Measurements from ENCODE around the gene PPP1R14C. TPM values are rescaled to one million over a fixed set of nuclear protein-coding genes. Genes with fewer than 3 reads are reported as not detected.
A peak's percentile ranks its signal among the peaks of the same experiment; 100 is the strongest.

The PPP1R14C gene, protein sequence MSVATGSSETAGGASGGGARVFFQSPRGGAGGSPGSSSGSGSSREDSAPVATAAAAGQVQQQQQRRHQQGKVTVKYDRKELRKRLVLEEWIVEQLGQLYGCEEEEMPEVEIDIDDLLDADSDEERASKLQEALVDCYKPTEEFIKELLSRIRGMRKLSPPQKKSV
- total RNA-seq, result not detected

DNA sequence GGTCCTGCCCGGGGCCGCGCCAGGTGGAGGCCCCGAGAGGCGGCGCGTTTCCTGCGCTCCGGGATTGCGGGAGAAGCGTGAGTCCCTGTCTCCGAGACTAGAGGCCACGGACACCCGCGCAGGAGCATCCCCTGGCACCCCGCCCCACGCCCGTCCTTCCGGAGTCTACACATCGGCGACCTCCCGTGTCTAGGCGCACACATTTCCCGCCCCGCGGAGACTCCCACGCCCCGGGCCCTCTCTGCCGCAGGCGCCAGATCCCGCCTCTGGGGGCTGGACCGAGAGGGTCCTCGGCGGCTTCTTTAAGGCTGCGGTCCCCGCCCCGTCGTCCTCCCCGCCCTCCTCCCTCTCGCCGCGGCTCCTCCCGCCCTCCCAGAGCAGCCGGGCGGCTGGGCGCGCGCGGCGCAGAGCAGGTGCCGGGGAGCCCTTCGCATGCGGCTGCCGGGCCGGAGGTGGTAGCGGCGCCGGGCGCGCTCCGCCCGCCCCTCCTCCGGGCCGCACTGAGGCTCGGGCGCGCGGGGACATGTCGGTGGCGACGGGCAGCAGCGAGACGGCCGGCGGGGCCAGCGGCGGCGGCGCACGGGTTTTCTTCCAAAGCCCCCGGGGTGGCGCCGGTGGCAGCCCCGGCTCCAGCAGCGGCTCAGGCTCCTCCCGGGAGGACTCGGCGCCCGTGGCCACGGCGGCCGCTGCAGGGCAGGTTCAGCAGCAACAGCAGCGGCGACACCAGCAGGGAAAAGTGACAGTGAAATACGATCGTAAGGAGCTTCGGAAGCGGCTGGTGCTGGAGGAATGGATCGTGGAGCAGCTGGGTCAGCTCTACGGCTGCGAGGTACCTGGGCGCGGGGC lies at the start of gene PPP1R14C:
PPP1R14C (plus strand) TSS at position 375 of the 846 bp plus-strand sequence; CDS start at position 524, 149 bp downstream.
- H3K27ac Mint-ChIP-seq, result no peak within 1 kb of the TSS
- ATAC-seq (replicated peaks), result peak; percentile 43
- H3K4me3 Mint-ChIP-seq, result peak within 1 kb of the TSS; percentile 48
- H3K27me3 Mint-ChIP-seq, result peaks cover 62% of the 10 kb centered on the region
- no peaks in the 10 kb centered on the region for H3K9me3 Mint-ChIP-seq
- H3K4me1 Mint-ChIP-seq, result no peaks in the 10 kb centered on the region
- no peaks in the 10 kb centered on the region for H3K36me3 Mint-ChIP-seq (ENCODE audit: low read depth)

DNA sequence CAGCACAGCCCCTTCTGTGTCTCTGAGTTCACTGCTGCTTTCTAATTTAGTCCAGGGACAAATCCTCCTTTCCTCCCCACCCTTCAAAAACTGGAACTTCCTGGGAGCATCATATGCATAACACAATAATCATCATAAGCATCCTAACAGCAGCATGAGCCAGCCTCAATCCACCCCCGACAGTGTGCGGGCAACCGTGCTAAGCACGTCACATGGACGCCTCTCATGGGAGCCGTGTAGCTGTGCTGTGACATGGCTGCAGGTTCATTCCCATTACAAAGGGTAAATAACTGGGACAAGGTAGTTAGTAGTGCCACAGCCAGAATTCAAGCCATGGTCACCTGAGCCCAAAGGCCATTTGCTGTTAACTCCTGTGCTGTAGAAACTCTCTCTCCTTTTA lies 49.4 kb upstream of the PPP1R14C start:
- Mint-ChIP-seq H3K27me3 (peaks cover 22% of the 10 kb centered on the region), H3K9me3 (no peaks in the 10 kb centered on the region), H3K27ac (no peak overlapping the region)

DNA sequence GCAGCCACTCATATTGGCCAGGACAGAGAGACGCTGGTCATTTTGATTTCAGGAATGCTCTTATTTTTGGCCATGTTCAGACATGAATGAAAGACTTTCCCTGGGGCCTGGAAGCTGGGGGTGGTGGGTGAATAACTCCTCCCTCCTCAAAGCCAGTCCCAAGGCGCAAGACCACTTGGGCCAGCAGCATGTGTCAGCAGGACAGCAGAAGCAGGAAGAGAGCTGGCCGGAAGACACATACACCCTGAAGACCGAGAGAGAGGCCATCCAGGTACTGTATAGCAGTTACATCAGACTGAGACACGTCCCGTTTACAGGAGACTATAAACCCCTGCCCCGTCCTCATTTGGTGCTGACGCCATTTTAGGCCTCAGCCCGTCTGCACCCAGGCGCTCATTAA lies 44.7 kb upstream of the PPP1R14C start:
- H3K9me3 Mint-ChIP-seq, result no peaks in the 10 kb centered on the region
- no peak for ATAC-seq (replicated peaks)
- no peak overlapping the region for H3K27ac Mint-ChIP-seq
- peaks cover 20% of the 10 kb centered on the region for H3K27me3 Mint-ChIP-seq
- H3K4me1 Mint-ChIP-seq, result no peaks in the 10 kb centered on the region
- no peaks in the 10 kb centered on the region for H3K36me3 Mint-ChIP-seq (ENCODE audit: low read depth)
- H3K4me3 Mint-ChIP-seq, result no peak overlapping the region

More for the DNA sequence above, 49.4 kb upstream of the PPP1R14C start:
- H3K36me3 Mint-ChIP-seq (ENCODE audit: low read depth), result no peaks in the 10 kb centered on the region
- no peak overlapping the region for H3K4me3 Mint-ChIP-seq
- ATAC-seq (replicated peaks), result no peak
- H3K4me1 Mint-ChIP-seq, result no peaks in the 10 kb centered on the region

DNA sequence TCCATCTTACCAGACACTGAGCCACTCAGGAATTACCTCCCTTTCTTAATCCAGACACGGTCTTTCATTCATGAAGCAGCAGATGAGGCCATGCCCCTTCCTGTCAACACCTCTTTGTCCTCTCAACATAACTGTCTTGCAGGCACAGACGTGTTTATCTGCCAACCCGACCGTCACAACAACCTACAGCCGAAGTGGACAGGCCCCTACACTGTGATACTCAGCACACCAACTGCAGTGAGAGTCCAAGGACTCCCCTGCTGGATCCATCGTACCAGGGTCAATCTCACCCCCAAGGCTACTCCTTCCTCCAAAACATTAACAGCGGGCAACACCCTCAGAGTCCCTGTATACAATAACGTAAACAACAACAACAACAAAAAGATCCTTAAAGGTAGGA lies 43.3 kb upstream of the PPP1R14C start:
- Mint-ChIP-seq H3K4me1 (no peaks in the 10 kb centered on the region), H3K9me3 (no peaks in the 10 kb centered on the region), H3K4me3 (no peak overlapping the region), H3K27me3 (peaks cover 14% of the 10 kb centered on the region), H3K27ac (no peak overlapping the region), H3K36me3 (ENCODE audit: low read depth) (no peaks in the 10 kb centered on the region)
- ATAC-seq (replicated peaks), result no peak

DNA sequence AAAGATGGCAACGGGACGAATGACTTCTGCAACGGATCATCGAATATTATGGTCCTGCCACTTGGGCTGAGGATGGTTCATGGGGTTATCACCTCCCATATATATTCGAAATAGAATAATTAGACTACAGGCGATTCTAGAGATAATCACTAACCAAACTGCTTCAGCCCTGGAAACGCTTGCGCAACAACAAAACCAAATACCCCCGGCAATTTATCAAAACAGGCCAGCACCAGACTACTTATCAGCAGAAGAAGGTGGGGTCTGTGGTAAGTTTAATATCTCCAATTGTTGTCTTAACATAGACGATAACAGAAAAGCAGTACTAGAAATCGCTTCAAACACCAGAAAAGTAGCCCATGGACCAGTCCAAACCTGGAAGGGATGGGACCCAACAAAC lies 42.9 kb upstream of the PPP1R14C start:
- Mint-ChIP-seq H3K27me3 (peaks cover 12% of the 10 kb centered on the region), H3K36me3 (ENCODE audit: low read depth) (no peaks in the 10 kb centered on the region), H3K4me1 (no peaks in the 10 kb centered on the region), H3K9me3 (no peaks in the 10 kb centered on the region), H3K27ac (no peak overlapping the region), H3K4me3 (no peak overlapping the region)
- ATAC-seq (replicated peaks), result no peak

DNA sequence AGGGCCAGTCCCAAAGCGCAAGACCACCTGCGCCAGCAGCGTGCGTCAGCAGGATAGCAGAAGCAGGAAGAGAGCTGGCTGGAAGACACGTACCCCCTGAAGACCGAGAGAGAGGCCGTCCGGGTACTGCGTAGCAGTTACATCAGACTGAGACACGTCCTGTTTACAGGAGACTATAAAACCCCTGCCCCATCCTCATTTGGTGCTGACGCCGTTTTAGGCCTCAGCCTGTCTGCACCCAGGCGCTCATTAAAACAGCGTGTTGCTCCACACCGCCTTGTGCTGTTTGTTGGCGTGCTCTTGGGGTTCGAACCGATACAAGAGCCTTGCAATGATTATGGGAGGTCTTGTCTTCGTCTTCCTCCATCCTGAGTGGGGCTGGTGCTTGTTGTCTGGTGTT lies 42.1 kb upstream of the PPP1R14C start:
- Mint-ChIP-seq H3K4me3 (no peak overlapping the region), H3K27me3 (peaks cover 5% of the 10 kb centered on the region)

DNA sequence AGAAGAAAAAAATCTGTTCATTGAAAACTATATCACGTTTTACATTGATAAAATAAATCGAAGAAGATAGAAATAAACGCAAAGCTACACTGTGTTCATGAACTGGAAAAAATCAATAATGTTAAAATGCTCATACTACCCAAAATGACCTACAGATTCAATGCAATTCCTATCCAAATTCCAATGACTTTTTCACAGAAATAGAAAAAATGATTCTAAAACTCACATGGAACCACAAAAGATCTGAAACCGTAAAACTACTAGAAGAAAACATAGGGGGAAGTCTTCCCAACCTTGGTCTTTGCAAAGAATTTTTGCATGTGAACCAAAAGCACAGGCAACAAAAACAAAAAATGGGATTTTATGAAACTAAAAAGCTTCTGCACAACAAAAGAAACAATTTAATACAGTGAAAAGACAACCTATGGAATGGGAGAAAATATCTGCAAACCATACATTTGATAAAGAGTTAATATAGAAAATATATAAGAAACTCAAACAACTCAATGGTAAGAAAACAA lies 40.0 kb upstream of the PPP1R14C start:
- Mint-ChIP-seq H3K27ac (no peak overlapping the region), H3K27me3 (peaks cover 3% of the 10 kb centered on the region), H3K4me3 (no peak overlapping the region), H3K9me3 (no peaks in the 10 kb centered on the region), H3K36me3 (ENCODE audit: low read depth) (no peaks in the 10 kb centered on the region), H3K4me1 (no peaks in the 10 kb centered on the region)
- ATAC-seq (replicated peaks), result no peak

More for the DNA sequence above, 42.1 kb upstream of the PPP1R14C start:
- Mint-ChIP-seq H3K4me1 (no peaks in the 10 kb centered on the region), H3K9me3 (no peaks in the 10 kb centered on the region), H3K27ac (no peak overlapping the region), H3K36me3 (ENCODE audit: low read depth) (no peaks in the 10 kb centered on the region)
- ATAC-seq (replicated peaks), result no peak

DNA sequence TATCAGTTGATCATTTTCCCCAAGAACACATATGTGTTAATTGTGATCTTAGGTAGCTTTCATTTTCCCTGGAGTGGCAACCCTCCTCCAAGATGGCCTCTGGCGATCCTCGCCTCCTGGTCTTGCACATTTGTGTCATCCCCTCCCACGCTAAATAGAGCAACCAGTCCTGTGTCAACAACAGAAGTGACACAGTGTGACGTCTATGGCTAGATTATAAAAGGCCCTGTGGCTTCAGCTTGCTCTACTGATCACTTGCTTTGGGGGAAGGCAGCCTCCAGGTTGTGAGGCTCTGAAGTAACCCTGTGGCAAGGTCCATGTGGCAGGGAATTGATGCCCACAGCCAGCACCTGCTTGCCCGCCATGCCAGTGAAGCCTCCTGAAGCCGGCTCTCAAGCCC lies 30.6 kb upstream of the PPP1R14C start:
- no peak for ATAC-seq (replicated peaks)
- H3K4me1 Mint-ChIP-seq, result no peaks in the 10 kb centered on the region
- H3K27me3 Mint-ChIP-seq, result peaks cover 8% of the 10 kb centered on the region
- no peaks in the 10 kb centered on the region for H3K9me3 Mint-ChIP-seq
- H3K4me3 Mint-ChIP-seq, result no peak overlapping the region
- no peak overlapping the region for H3K27ac Mint-ChIP-seq
- no peaks in the 10 kb centered on the region for H3K36me3 Mint-ChIP-seq (ENCODE audit: low read depth)

DNA sequence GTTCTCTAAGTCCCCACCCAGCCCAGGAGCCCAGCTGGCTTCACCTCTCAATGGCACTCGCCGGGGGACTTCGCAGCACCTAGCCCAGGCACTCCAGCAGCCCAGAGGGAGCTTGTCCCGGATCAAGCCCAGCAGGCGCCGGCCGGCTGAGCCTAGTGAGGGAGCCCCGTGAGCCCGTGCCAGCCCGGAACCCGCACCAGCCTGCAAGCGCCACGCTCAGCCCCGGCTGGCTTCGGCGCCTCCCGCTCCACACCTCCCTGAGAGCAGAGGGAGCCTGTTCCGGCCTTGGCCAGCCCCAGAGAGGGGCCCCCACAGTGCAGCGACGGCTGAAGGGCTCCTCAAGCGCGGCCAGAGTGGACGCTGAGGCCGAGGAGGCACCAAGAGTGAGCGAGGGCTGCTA lies 27.1 kb upstream of the PPP1R14C start:
- H3K9me3 Mint-ChIP-seq, result no peaks in the 10 kb centered on the region

DNA sequence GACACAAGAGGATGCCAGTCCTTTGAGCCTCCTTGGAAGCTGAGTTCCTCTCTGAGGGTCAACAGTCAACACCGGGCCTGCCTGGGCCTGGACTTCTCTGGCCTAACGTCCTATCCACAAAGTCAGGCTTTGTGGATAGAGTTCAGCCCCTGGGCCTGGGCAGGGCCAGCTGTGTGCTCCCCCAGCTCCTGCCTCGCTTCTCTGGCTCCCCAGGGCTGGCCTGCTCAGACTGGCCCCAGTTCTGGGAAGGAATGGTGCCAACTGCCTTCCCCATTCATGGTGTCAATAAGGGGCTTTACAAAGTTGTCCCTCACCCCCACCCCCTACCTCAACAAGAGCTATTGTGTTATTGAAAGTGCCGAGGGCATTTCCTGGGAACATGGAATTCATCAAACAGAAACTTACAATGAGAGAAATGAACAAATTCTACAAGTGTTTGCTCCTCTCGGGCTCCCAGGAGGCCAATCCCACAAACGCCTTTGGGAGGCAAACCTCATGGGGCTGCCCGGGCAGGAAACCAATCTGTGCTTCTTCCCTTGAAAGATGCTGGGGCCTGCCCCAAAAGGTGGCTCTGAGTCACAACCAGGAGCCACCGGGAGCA lies 26.5 kb upstream of the PPP1R14C start:
- Mint-ChIP-seq H3K36me3 (ENCODE audit: low read depth) (no peaks in the 10 kb centered on the region), H3K27ac (no peak overlapping the region), H3K9me3 (no peaks in the 10 kb centered on the region), H3K4me3 (no peak overlapping the region), H3K27me3 (peaks cover under 1% of the 10 kb centered on the region), H3K4me1 (no peaks in the 10 kb centered on the region)
- ATAC-seq (replicated peaks), result no peak

More for the DNA sequence above, 27.1 kb upstream of the PPP1R14C start:
- Mint-ChIP-seq H3K4me1 (no peaks in the 10 kb centered on the region), H3K27ac (no peak overlapping the region), H3K36me3 (ENCODE audit: low read depth) (no peaks in the 10 kb centered on the region), H3K27me3 (peaks cover 3% of the 10 kb centered on the region), H3K4me3 (no peak overlapping the region)
- ATAC-seq (replicated peaks), result no peak

DNA sequence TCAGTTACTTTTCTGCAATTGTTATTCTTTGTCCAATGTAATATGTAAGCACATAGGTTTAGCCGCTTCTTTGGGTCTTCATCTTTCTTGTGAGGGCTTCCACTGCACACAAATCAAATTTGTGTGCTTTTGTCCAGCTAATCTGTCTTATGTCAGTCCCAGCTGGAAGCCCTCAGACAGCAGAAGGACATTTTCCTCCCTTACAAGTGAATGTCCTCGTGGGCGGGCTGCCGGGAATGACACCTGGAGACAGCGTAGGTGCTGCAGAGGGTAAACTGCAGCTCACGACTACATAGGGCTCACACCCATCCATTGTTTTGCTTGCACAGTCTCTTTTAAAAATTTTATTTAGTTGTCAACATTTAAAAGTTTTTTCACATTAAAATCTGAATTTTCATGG lies 24.6 kb upstream of the PPP1R14C start:
- no peak overlapping the region for H3K4me3 Mint-ChIP-seq
- no peak overlapping the region for H3K27ac Mint-ChIP-seq
- ATAC-seq (replicated peaks), result no peak

DNA sequence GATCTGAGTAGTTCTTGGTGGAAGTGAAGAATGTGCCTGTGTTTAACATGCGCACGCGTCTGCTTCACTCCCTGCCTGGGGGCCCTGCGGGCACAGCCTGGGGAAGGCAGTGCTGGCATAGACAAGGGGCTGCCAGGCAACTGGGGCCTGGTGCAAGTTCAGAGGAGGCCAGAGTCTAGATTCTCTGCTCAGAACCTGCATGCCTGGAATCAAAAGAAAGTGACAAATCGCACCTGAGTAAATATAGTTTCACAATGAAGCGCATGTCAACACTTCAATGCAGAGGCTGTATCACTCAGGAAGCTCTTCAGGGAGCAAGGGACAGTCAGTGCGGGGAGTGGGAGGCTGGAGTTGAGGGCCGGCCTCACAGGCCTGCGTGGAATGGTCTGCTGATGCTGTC lies 24.2 kb upstream of the PPP1R14C start:
- H3K27me3 Mint-ChIP-seq, result peaks cover 7% of the 10 kb centered on the region
- no peak for ATAC-seq (replicated peaks)
- H3K27ac Mint-ChIP-seq, result no peak overlapping the region
- H3K4me3 Mint-ChIP-seq, result no peak overlapping the region
- no peaks in the 10 kb centered on the region for H3K36me3 Mint-ChIP-seq (ENCODE audit: low read depth)
- no peaks in the 10 kb centered on the region for H3K4me1 Mint-ChIP-seq
- H3K9me3 Mint-ChIP-seq, result no peaks in the 10 kb centered on the region

More for the DNA sequence above, 24.6 kb upstream of the PPP1R14C start:
- no peaks in the 10 kb centered on the region for H3K36me3 Mint-ChIP-seq (ENCODE audit: low read depth)
- no peaks in the 10 kb centered on the region for H3K4me1 Mint-ChIP-seq
- no peaks in the 10 kb centered on the region for H3K9me3 Mint-ChIP-seq
- H3K27me3 Mint-ChIP-seq, result peaks cover 7% of the 10 kb centered on the region

DNA sequence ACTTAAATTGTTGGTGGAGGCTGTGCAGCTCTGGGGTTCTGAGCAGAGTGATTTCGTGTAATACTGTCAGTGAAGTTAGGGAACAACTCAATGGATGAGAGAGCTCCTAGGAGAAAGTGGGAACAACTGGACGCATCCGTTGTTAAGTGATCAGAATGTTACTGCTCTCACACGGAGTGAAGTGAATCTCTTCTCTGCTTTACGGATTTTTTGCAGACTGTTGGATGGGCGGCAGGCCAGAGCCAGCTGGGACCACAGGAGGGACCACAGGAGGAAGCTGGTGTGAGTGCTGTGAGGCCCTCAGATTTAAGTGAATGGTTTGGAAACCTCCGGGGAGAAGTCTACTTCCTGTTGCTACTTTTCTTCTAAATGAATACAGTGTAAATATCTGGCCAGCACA lies 23.7 kb upstream of the PPP1R14C start:
- no peak overlapping the region for H3K27ac Mint-ChIP-seq
- peaks cover 9% of the 10 kb centered on the region for H3K27me3 Mint-ChIP-seq
- no peaks in the 10 kb centered on the region for H3K36me3 Mint-ChIP-seq (ENCODE audit: low read depth)
- no peaks in the 10 kb centered on the region for H3K9me3 Mint-ChIP-seq
- ATAC-seq (replicated peaks), result no peak
- H3K4me1 Mint-ChIP-seq, result no peaks in the 10 kb centered on the region
- H3K4me3 Mint-ChIP-seq, result no peak overlapping the region

DNA sequence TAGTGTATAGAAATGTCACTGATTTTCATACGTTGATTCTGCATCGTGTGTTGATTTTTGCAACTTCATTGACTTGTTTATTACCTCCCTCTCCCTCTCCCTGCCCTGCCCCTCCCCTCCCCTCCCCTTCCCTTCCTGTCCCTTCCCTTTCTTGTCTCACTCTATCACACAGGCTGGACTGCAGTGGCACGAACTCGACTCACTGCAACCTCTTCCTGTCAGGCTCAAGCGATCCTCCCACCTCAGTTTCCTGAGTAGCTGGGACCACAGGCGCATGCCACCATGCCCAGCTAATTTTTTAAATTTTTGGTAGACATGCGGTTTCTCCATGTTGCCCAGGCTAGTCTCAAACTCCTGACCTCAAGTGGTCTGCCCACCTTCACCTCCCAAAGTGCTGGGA lies 19.2 kb upstream of the PPP1R14C start:
- Mint-ChIP-seq H3K27me3 (peaks cover 23% of the 10 kb centered on the region), H3K27ac (peak overlapping the region; percentile 27), H3K9me3 (no peaks in the 10 kb centered on the region), H3K4me1 (no peaks in the 10 kb centered on the region), H3K4me3 (no peak overlapping the region), H3K36me3 (ENCODE audit: low read depth) (no peaks in the 10 kb centered on the region)
- no peak for ATAC-seq (replicated peaks)

DNA sequence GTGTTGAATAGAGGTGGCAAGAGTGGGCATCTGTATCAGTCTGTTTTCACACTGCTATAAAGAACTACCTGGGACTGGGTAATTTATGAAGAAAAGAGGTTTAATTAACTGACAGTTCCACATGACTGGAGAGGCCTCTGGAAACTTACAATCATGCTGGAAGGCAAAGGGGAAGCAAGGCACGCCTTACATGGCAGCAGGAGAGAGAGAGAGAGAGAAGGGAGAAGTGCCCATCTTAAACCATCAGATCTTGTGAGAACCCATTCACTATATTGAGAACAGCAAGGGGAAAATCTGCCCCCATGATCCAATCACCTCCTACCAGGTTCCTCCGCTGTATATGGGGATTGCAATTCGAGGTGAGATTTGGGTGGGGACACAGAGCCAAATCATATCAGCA lies 18.6 kb upstream of the PPP1R14C start:
- Mint-ChIP-seq H3K27me3 (peaks cover 23% of the 10 kb centered on the region), H3K4me1 (no peaks in the 10 kb centered on the region), H3K36me3 (ENCODE audit: low read depth) (no peaks in the 10 kb centered on the region), H3K27ac (peak overlapping the region; percentile 27), H3K9me3 (no peaks in the 10 kb centered on the region), H3K4me3 (no peak overlapping the region)
- no peak for ATAC-seq (replicated peaks)

Measured in activated T-helper 17 cell treated with anti-CD3 and anti-CD28 coated beads, Interleukin-2, amount 50 U/mL, for 72 hours (primary cell).